ENCODE measurements around the gene CRYBG1.

Gene CRYBG1

GRCh38 chr6:106431405-106431804 is 70.9 kb downstream of the CRYBG1 start:
- no peak for TF ChIP-seq CTCF (IDR thresholded peaks at IDR 0.05; ENCODE audit: insufficient read depth, low read depth, low read length, missing control alignments)
- DNase-seq (ENCODE audit: low read depth): no peak
- H3K4me3 ChIP-seq (ENCODE audit: low read depth, low read length): no peak overlapping the region

- no peak for DNase-seq (ENCODE audit: low read depth)
- H3K4me3 ChIP-seq (ENCODE audit: low read depth, low read length): no peak overlapping the region
- TF ChIP-seq CTCF (IDR thresholded peaks at IDR 0.05; ENCODE audit: insufficient read depth, low read depth, low read length, missing control alignments): no peak
These were observed 71.5 kb downstream of the CRYBG1 start for GRCh38 chr6:106431972-106432371.

GRCh38 chr6:106434530-106434929 is 74.0 kb downstream of the CRYBG1 start:
- TF ChIP-seq CTCF (IDR thresholded peaks at IDR 0.05; ENCODE audit: insufficient read depth, low read depth, low read length, missing control alignments): no peak

GRCh38 chr6:106439459-106439858 is 78.9 kb downstream of the CRYBG1 start:
- no peak for DNase-seq (ENCODE audit: low read depth)
- TF ChIP-seq CTCF (IDR thresholded peaks at IDR 0.05; ENCODE audit: insufficient read depth, low read depth, low read length, missing control alignments): no peak
- no peak overlapping the region for H3K4me3 ChIP-seq (ENCODE audit: low read depth, low read length)

More at GRCh38 chr6:106434530-106434929, 74.0 kb downstream of the CRYBG1 start:
- no peak overlapping the region for H3K4me3 ChIP-seq (ENCODE audit: low read depth, low read length)
- no peak for DNase-seq (ENCODE audit: low read depth)

GRCh38 chr6:106440546-106440945 is 80.0 kb downstream of the CRYBG1 start:
- TF ChIP-seq CTCF (IDR thresholded peaks at IDR 0.05; ENCODE audit: insufficient read depth, low read depth, low read length, missing control alignments): no peak
- no peak overlapping the region for H3K4me3 ChIP-seq (ENCODE audit: low read depth, low read length)
- DNase-seq (ENCODE audit: low read depth): no peak

GRCh38 chr6:106442395-106442794 is 81.9 kb downstream of the CRYBG1 start:
- no peak for DNase-seq (ENCODE audit: low read depth)
- no peak for TF ChIP-seq CTCF (IDR thresholded peaks at IDR 0.05; ENCODE audit: insufficient read depth, low read depth, low read length, missing control alignments)
- H3K4me3 ChIP-seq (ENCODE audit: low read depth, low read length): no peak overlapping the region

GRCh38 chr6:106444777-106445507 is 84.4 kb downstream of the CRYBG1 start:
- H3K4me3 ChIP-seq (ENCODE audit: low read depth, low read length): no peak overlapping the region
- TF ChIP-seq CTCF (IDR thresholded peaks at IDR 0.05; ENCODE audit: insufficient read depth, low read depth, low read length, missing control alignments): peak; percentile 71
- DNase-seq (ENCODE audit: low read depth): peak; percentile 77

All from GM12865 (cell line).